ENCODE data around the gene GABRB1. TPM values are rescaled to one million over a fixed set of nuclear protein-coding genes. Genes with fewer than 3 reads are reported as not detected.
A peak's percentile ranks its signal among the peaks of the same experiment; 100 is the strongest.

Gene GABRB1
- total and polyA plus RNA-seq, 2 experiments from 2014 or later = not detected

- no peak overlapping the region for H3K4me2 ChIP-seq (ENCODE audit: unreplicated experiment)
- in situ Hi-C loops (cut with MboI) = no loop called here
- H4K20me1 ChIP-seq (ENCODE audit: insufficient read depth) = no peaks in the 10 kb centered on the region
- H2AFZ ChIP-seq = no peak overlapping the region
- no peak for TF ChIP-seq EZH2 (IDR thresholded peaks at IDR 0.05; ENCODE audit: insufficient read depth, poor library complexity, severe bottlenecking)
- no peak for TF ChIP-seq EZH2phosphoT487 (IDR thresholded peaks at IDR 0.05; ENCODE audit: insufficient read depth, low read depth)
- H3K27me3 ChIP-seq (replicated peaks; ENCODE audit: insufficient read depth) = no peaks in the 10 kb centered on the region
- H3K9ac ChIP-seq = no peak overlapping the region
- no peak for DNase-seq
- no peak overlapping the region for H3K4me3 ChIP-seq
- no peak overlapping the region for H3K27ac ChIP-seq
- WGBS, 2 experiments (ENCODE audit: low coverage in 1 of 2, low lambda C conversion rate in 2 of 2, missing lambda C conversion rate in 2 of 2) = 4 to 7% methylated on average over 1 of the region's 1 CpG
- H3K79me2 ChIP-seq (ENCODE audit: insufficient read depth) = no peaks in the 10 kb centered on the region
- peaks cover 9% of the 10 kb centered on the region; the same call in 1 of the 2 replicates for H3K4me1 ChIP-seq (ENCODE audit: insufficient read depth)
- no peaks in the 10 kb centered on the region for H3K36me3 ChIP-seq (ENCODE audit: low read depth)
- peaks cover 8% of the 10 kb centered on the region; the same call in 1 of the 2 replicates for H3F3A ChIP-seq (ENCODE audit: insufficient read depth)
- 0 out of 2 replicates have a peak, but pooled peaks cover 4% of the 10 kb centered on the region for H3K9me2 ChIP-seq (ENCODE audit: insufficient read depth)
- no peaks in the 10 kb centered on the region for H3K9me3 ChIP-seq (ENCODE audit: low read depth)
Observed at GRCh38 chr4:47218631-47219030, 187.3 kb downstream of the GABRB1 start.

DNA sequence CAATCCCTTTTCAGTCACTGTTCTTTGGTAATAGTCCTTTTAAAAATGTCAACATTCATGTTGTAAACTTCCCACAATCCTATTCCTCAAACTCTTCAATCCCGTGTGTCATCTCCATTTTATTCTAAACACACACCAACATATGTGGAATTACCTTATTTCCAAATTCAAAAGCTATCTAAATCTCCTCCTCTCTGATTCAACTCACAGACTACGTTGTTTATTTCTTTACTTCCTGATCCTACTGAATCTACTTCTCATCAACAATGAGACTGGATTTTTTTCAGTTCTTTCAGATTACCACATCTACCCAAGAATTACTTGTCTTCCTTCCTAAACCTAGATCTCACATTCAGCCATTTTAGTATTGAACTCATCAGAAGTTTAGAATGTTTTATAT, 188.2 kb downstream of the GABRB1 start:
- no peak for DNase-seq
- H3K4me1 ChIP-seq (ENCODE audit: insufficient read depth) = peaks cover 7% of the 10 kb centered on the region; the same call in 1 of the 2 replicates
- H3K9me2 ChIP-seq (ENCODE audit: insufficient read depth) = 0 out of 2 replicates have a peak, but pooled peaks cover 4% of the 10 kb centered on the region
- H3K27me3 ChIP-seq (replicated peaks; ENCODE audit: insufficient read depth) = no peaks in the 10 kb centered on the region
- H3K27ac ChIP-seq = no peak overlapping the region
- no peaks in the 10 kb centered on the region for H3K9me3 ChIP-seq (ENCODE audit: low read depth)
- peaks cover 8% of the 10 kb centered on the region; the same call in 1 of the 2 replicates for H3F3A ChIP-seq (ENCODE audit: insufficient read depth)
- H3K79me2 ChIP-seq (ENCODE audit: insufficient read depth) = no peaks in the 10 kb centered on the region
- no peak overlapping the region for H3K9ac ChIP-seq
- H3K36me3 ChIP-seq (ENCODE audit: low read depth) = no peaks in the 10 kb centered on the region
- H3K4me3 ChIP-seq = no peak overlapping the region
- 7 to 15% methylated on average over 2 of the region's 2 CpGs for WGBS, 2 experiments (ENCODE audit: low coverage in 1 of 2, low lambda C conversion rate in 2 of 2, missing lambda C conversion rate in 2 of 2)
- no peak overlapping the region for H2AFZ ChIP-seq
- no peak overlapping the region for H3K4me2 ChIP-seq (ENCODE audit: unreplicated experiment)
- H4K20me1 ChIP-seq (ENCODE audit: insufficient read depth) = no peaks in the 10 kb centered on the region
- in situ Hi-C loops (cut with MboI) = no loop called here
- TF ChIP-seq EZH2 (IDR thresholded peaks at IDR 0.05; ENCODE audit: insufficient read depth, poor library complexity, severe bottlenecking) (no peak), EZH2phosphoT487 (IDR thresholded peaks at IDR 0.05; ENCODE audit: insufficient read depth, low read depth) (no peak)

DNA sequence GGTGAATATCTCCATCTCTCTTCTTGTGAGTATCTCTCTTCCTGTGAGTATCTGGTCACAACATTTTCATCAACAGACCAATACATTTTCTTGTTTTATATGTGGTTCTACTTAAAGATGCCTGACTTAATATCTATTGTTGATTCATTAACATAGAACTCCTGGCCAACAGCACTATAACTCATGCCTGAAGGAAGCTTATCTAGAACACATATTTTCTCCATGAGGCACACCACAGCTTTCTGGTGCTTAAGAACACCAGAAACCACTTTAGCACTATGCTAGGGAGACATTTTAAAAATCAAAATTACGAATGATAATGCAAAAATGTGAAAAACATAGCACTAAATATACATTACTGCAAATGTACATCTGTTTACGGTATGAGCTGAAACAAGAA, 190.4 kb downstream of the GABRB1 start:
- Histone ChIP-seq H3K4me3 (no peak overlapping the region), H3K9ac (no peak overlapping the region), H3K27me3 (replicated peaks; ENCODE audit: insufficient read depth) (no peaks in the 10 kb centered on the region), H3F3A (ENCODE audit: insufficient read depth) (peaks cover 8% of the 10 kb centered on the region; the same call in 1 of the 2 replicates), H3K9me2 (ENCODE audit: insufficient read depth) (0 out of 2 replicates have a peak, but pooled peaks cover 4% of the 10 kb centered on the region), H4K20me1 (ENCODE audit: insufficient read depth) (no peaks in the 10 kb centered on the region), H3K4me1 (ENCODE audit: insufficient read depth) (peaks cover 7% of the 10 kb centered on the region; the same call in 1 of the 2 replicates), H3K36me3 (ENCODE audit: low read depth) (no peaks in the 10 kb centered on the region), H3K27ac (no peak overlapping the region), H3K9me3 (ENCODE audit: low read depth) (no peaks in the 10 kb centered on the region), H2AFZ (no peak overlapping the region), H3K79me2 (ENCODE audit: insufficient read depth) (no peaks in the 10 kb centered on the region), H3K4me2 (ENCODE audit: unreplicated experiment) (no peak overlapping the region)
- TF ChIP-seq EZH2phosphoT487 (IDR thresholded peaks at IDR 0.05; ENCODE audit: insufficient read depth, low read depth) (no peak), EZH2 (IDR thresholded peaks at IDR 0.05; ENCODE audit: insufficient read depth, poor library complexity, severe bottlenecking) (no peak)
- in situ Hi-C loops (cut with MboI) = no loop called here
- 0 to 1% methylated on average over 2 of the region's 2 CpGs for whole genome bisulfite sequencing, 2 experiments (ENCODE audit: low coverage in 1 of 2, low lambda C conversion rate in 2 of 2, missing lambda C conversion rate in 2 of 2)
- peak; percentile 29 for DNase-seq

DNA sequence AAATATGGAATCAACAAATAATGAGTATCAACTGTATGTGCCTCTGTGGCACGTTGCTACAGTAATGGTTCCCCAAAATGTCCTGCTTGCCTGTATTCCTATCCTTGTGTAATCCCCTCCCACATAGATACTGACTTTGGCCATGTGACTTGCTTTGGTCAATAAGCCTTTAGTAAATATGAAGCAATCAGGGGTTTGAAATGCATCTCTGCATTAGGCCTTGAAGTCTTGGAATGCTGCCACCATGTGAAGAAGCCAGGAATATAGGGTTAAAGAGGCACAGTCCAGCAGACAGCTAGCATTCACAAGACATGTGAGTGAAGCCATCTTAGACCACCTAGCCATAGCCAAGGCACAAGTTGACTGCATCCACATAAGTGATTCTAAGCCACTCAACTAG, 190.9 kb downstream of the GABRB1 start:
- no peak overlapping the region for H2AFZ ChIP-seq
- no peak for DNase-seq

More for the DNA sequence above, 190.9 kb downstream of the GABRB1 start:
- no peaks in the 10 kb centered on the region for H3K79me2 ChIP-seq (ENCODE audit: insufficient read depth)
- H3K4me1 ChIP-seq (ENCODE audit: insufficient read depth) = peaks cover 7% of the 10 kb centered on the region; the same call in 1 of the 2 replicates
- WGBS, 2 experiments (ENCODE audit: low coverage in 1 of 2, low lambda C conversion rate in 2 of 2, missing lambda C conversion rate in 2 of 2) = 0 to 3% methylated on average over 1 of the region's 1 CpG
- no peak overlapping the region for H3K9ac ChIP-seq
- 0 out of 2 replicates have a peak, but pooled peaks cover 4% of the 10 kb centered on the region for H3K9me2 ChIP-seq (ENCODE audit: insufficient read depth)
- TF ChIP-seq EZH2phosphoT487 (IDR thresholded peaks at IDR 0.05; ENCODE audit: insufficient read depth, low read depth) (no peak), EZH2 (IDR thresholded peaks at IDR 0.05; ENCODE audit: insufficient read depth, poor library complexity, severe bottlenecking) (no peak)
- no peaks in the 10 kb centered on the region for H3K9me3 ChIP-seq (ENCODE audit: low read depth)
- H3K27me3 ChIP-seq (replicated peaks; ENCODE audit: insufficient read depth) = no peaks in the 10 kb centered on the region
- H3K27ac ChIP-seq = no peak overlapping the region
- in situ Hi-C loops (cut with MboI) = no loop called here
- no peaks in the 10 kb centered on the region for H4K20me1 ChIP-seq (ENCODE audit: insufficient read depth)
- H3K4me2 ChIP-seq (ENCODE audit: unreplicated experiment) = no peak overlapping the region
- no peak overlapping the region for H3K4me3 ChIP-seq
- peaks cover 8% of the 10 kb centered on the region; the same call in 1 of the 2 replicates for H3F3A ChIP-seq (ENCODE audit: insufficient read depth)
- no peaks in the 10 kb centered on the region for H3K36me3 ChIP-seq (ENCODE audit: low read depth)
